WTC11 (cell line): Measurements from ENCODE around the gene MTX1. TPM values are rescaled to one million over a fixed set of nuclear protein-coding genes. Genes with fewer than 3 reads are reported as not detected.

Experiments used
- ATAC-seq: fragments of 200-7000 bp; cut with Tn5 transposase; 2 replicates; pipeline ENCODE4 v1.10.0; 2021; ENCODE audit warnings: mild to moderate bottlenecking, moderate library complexity
- CTCF ChIA-PET: fragments of 300-600 bp; sonication (Branson Sonifier 250); formaldehyde crosslinking; loops from one replicate; lab custom pipeline; 2021; ENCODE audit warnings: antibody characterized with exemption; lab: Charles Lee
- POLR2A ChIA-PET: fragments of 350-600 bp; sonication (Branson Sonifier 250); formaldehyde crosslinking; loops from one replicate; lab custom pipeline; 2021; ENCODE audit warnings: antibody characterized with exemption; lab: Charles Lee
- DNase-seq: peaks from one replicate; pipeline ENCODE4 v3.0.0; 2021; ENCODE audit warnings: low spot score
- H3K27ac Mint-ChIP-seq: 2 replicates; pipeline ENCODE4 v1.8.0; 2021; ENCODE audit warnings: mixed read lengths
- H3K27me3 Mint-ChIP-seq: 2 replicates; pipeline ENCODE4 v1.8.0; 2021; ENCODE audit warnings: low read depth, mild to moderate bottlenecking, moderate library complexity, mixed read lengths
- H3K36me3 Mint-ChIP-seq: 2 replicates; pipeline ENCODE4 v1.8.0; 2021; ENCODE audit warnings: mixed read lengths
- H3K4me1 Mint-ChIP-seq: 2 replicates; pipeline ENCODE4 v1.8.0; 2022; ENCODE audit warnings: mixed read lengths
- H3K4me3 Mint-ChIP-seq: 2 replicates; pipeline ENCODE4 v1.8.0; 2021; ENCODE audit warnings: mild to moderate bottlenecking, moderate library complexity, mixed read lengths
- H3K9me3 Mint-ChIP-seq: 2 replicates; pipeline ENCODE4 v1.8.0; 2021; ENCODE audit warnings: mixed read lengths
- ELF4 ChIP-seq: sonication (generic); formaldehyde crosslinking; IDR thresholded peaks from 2 replicates; pipeline ENCODE4 v1.8.1; 2022; ENCODE audit warnings: low read depth, mild to moderate bottlenecking, moderate library complexity, missing genetic modification reagents
- FOXK1 ChIP-seq: sonication (generic); formaldehyde crosslinking; IDR thresholded peaks from 2 replicates; pipeline ENCODE4 v1.8.0; 2022; ENCODE audit warnings: mild to moderate bottlenecking, moderate library complexity, missing genetic modification reagents
- FOXP1 ChIP-seq: sonication (generic); formaldehyde crosslinking; IDR thresholded peaks from 2 replicates; pipeline ENCODE4 v1.8.0; 2022; ENCODE audit warnings: missing genetic modification reagents, mild to moderate bottlenecking, moderate library complexity, borderline replicate concordance
- RELA ChIP-seq: sonication (generic); formaldehyde crosslinking; IDR thresholded peaks from 2 replicates; pipeline ENCODE4 v1.8.1; 2022; ENCODE audit warnings: missing genetic modification reagents, mild to moderate bottlenecking, borderline replicate concordance
- TEAD1 ChIP-seq: sonication (generic); formaldehyde crosslinking; IDR thresholded peaks from 2 replicates; pipeline ENCODE4 v1.8.0; 2022; ENCODE audit warnings: mild to moderate bottlenecking, missing genetic modification reagents
- ZBTB21 ChIP-seq: sonication (generic); formaldehyde crosslinking; IDR thresholded peaks from 2 replicates; pipeline ENCODE4 v1.8.1; 2023; ENCODE audit warnings: mild to moderate bottlenecking, missing genetic modification reagents, borderline replicate concordance
- ZNF138 ChIP-seq: sonication (generic); formaldehyde crosslinking; conservative IDR thresholded peaks from 2 replicates; pipeline ENCODE4 v1.8.1; 2022; ENCODE audit warnings: mild to moderate bottlenecking, moderate library complexity, missing genetic modification reagents
- ZNF232 ChIP-seq: sonication (generic); formaldehyde crosslinking; IDR thresholded peaks from 2 replicates; pipeline ENCODE4 v1.8.0; 2022; ENCODE audit warnings: mild to moderate bottlenecking, missing genetic modification reagents
- total RNA-seq: library from RNA; stranded (reverse); gene quantifications from 3 replicates; pipeline ENCODE4 v1.2.3, GENCODE V29; 2021
- TF ChIP-seq, protein P1 (sequence below): sonication (generic); formaldehyde crosslinking; IDR thresholded peaks from 2 replicates; pipeline ENCODE4 v1.8.1; 2023; ENCODE audit warnings: mild to moderate bottlenecking, missing genetic modification reagents
- TF ChIP-seq, protein P2 (sequence below): sonication (generic); formaldehyde crosslinking; IDR thresholded peaks from 2 replicates; pipeline ENCODE4 v1.8.1; 2023; ENCODE audit warnings: mild to moderate bottlenecking, missing genetic modification reagents, moderate library complexity
- TF ChIP-seq, protein P3 (sequence below): sonication (generic); formaldehyde crosslinking; IDR thresholded peaks from 2 replicates; pipeline ENCODE4 v1.8.0; 2022; ENCODE audit warnings: mild to moderate bottlenecking, missing genetic modification reagents
- TF ChIP-seq, protein P4 (sequence below): sonication (generic); formaldehyde crosslinking; IDR thresholded peaks from 2 replicates; pipeline ENCODE4 v1.8.1; 2022; ENCODE audit warnings: low read depth, missing genetic modification reagents, borderline replicate concordance
- TF ChIP-seq, protein P5 (sequence below): sonication (generic); formaldehyde crosslinking; conservative IDR thresholded peaks from 2 replicates; pipeline ENCODE4 v1.8.1; 2022; ENCODE audit warnings: mild to moderate bottlenecking, missing genetic modification reagents
- TF ChIP-seq, protein P6 (sequence below): sonication (generic); formaldehyde crosslinking; IDR thresholded peaks from 2 replicates; pipeline ENCODE4 v1.8.0; 2022; ENCODE audit warnings: mild to moderate bottlenecking, missing genetic modification reagents
- TF ChIP-seq, protein P7 (sequence below): sonication (generic); formaldehyde crosslinking; IDR thresholded peaks from 2 replicates; pipeline ENCODE4 v1.8.0; 2023; ENCODE audit warnings: mild to moderate bottlenecking, missing genetic modification reagents
- TF ChIP-seq, protein P8 (sequence below): sonication (generic); formaldehyde crosslinking; IDR thresholded peaks from 2 replicates; pipeline ENCODE4 v1.8.1; 2023; ENCODE audit warnings: mild to moderate bottlenecking, missing genetic modification reagents, moderate library complexity
- TF ChIP-seq, protein P9 (sequence below): sonication (generic); formaldehyde crosslinking; IDR thresholded peaks from 2 replicates; pipeline ENCODE4 v1.8.0; 2023; ENCODE audit warnings: missing genetic modification reagents, mild to moderate bottlenecking, borderline replicate concordance

Gene MTX1
- total RNA-seq, 1 experiment from 2014 or later: 62.8 TPM

DNA sequence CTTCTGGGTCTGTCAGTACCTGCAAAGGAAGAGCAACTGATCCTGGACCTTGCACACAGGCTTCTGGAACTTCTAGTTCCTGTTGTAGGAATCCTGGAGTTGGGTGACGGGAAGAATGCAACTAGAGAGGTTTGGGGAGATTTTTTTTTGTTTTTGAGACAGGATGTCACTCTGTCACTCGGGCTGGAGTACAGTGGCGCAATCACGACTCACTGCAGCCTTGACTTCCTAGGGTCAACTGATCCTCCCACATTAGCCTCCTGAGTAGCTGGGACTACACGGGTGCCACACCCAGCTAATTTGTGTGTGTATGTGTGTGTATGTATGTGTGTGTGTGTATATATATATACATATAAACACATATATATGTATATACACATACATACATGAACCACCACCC is 28.0 kb downstream of the MTX1 start:
- Mint-ChIP-seq H3K27me3 (peaks cover 4% of the 10 kb centered on the region; the same call in 1 of the 2 replicates), H3K4me1 (peaks cover 10% of the 10 kb centered on the region), H3K9me3 (no peaks in the 10 kb centered on the region), H3K36me3 (peaks cover 3% of the 10 kb centered on the region), H3K4me3 (no peak overlapping the region), H3K27ac (no peak overlapping the region)
- ChIA-PET CTCF (no interaction called here), POLR2A (no interaction called here)
- ATAC-seq (no peak), DNase-seq (no peak)
- no peak for TF ChIP-seq RELA (CRISPR knock-in tag)
- no peak for TF ChIP-seq ZBTB21 (CRISPR knock-in tag)
- TF ChIP-seq FOXP1 (CRISPR knock-in tag): no peak
- TF ChIP-seq, protein P1, sequence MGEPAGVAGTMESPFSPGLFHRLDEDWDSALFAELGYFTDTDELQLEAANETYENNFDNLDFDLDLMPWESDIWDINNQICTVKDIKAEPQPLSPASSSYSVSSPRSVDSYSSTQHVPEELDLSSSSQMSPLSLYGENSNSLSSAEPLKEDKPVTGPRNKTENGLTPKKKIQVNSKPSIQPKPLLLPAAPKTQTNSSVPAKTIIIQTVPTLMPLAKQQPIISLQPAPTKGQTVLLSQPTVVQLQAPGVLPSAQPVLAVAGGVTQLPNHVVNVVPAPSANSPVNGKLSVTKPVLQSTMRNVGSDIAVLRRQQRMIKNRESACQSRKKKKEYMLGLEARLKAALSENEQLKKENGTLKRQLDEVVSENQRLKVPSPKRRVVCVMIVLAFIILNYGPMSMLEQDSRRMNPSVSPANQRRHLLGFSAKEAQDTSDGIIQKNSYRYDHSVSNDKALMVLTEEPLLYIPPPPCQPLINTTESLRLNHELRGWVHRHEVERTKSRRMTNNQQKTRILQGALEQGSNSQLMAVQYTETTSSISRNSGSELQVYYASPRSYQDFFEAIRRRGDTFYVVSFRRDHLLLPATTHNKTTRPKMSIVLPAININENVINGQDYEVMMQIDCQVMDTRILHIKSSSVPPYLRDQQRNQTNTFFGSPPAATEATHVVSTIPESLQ (CRISPR knock-in tag): no peak
- TF ChIP-seq, protein P2, sequence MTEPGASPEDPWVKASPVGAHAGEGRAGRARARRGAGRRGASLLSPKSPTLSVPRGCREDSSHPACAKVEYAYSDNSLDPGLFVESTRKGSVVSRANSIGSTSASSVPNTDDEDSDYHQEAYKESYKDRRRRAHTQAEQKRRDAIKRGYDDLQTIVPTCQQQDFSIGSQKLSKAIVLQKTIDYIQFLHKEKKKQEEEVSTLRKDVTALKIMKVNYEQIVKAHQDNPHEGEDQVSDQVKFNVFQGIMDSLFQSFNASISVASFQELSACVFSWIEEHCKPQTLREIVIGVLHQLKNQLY (CRISPR knock-in tag): no peak
- TF ChIP-seq, protein P3, sequence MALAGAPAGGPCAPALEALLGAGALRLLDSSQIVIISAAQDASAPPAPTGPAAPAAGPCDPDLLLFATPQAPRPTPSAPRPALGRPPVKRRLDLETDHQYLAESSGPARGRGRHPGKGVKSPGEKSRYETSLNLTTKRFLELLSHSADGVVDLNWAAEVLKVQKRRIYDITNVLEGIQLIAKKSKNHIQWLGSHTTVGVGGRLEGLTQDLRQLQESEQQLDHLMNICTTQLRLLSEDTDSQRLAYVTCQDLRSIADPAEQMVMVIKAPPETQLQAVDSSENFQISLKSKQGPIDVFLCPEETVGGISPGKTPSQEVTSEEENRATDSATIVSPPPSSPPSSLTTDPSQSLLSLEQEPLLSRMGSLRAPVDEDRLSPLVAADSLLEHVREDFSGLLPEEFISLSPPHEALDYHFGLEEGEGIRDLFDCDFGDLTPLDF (CRISPR knock-in tag): no peak

DNA sequence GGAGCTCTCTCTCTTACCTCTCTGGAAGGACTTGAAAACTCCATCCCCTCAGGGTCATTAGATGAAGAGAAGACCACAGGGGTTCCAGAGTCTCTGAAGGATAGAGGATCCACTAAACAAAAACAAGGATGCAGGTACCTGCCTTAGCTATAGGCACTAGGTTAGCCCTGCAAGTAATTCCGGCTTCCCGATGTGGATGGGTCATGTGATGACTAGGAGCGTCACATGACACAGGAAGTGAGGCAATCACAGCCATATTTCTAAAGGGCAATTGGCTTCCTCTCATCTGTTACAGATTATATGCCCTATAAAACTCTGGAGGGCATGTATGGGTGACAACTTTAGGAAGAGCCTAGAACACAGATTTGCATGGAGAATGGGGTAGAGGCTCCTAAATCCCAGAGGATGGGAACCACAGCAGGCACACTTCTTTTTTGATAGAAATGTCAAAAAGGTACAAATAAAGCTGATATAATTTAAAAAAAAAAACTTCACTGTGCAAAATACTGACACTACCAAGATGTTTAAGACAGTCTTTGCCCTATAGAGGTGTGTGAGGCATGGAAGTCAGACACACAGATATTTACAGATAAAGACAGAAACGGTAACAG is 32.7 kb downstream of the MTX1 start:
- Mint-ChIP-seq H3K9me3 (no peaks in the 10 kb centered on the region), H3K4me3 (peak overlapping the region; percentile 78), H3K27me3 (peaks cover 28% of the 10 kb centered on the region), H3K4me1 (peaks cover 28% of the 10 kb centered on the region), H3K27ac (peak overlapping the region; percentile 71), H3K36me3 (peaks cover under 1% of the 10 kb centered on the region)
- POLR2A ChIA-PET: interaction anchor here (0.6 to 1.8 kb wide), 4 partner anchors 20 to 47 kb away, joined by 3 to 5 read pairs (median 4); partner anchors contain the start of genes SCAMP3 and THBS3
- DNase-seq: peak; percentile 56
- CTCF ChIA-PET: interaction anchor here (0.6 to 2.7 kb wide), 6 partner anchors 10 to 83 kb away, joined by 3 to 39 read pairs (median 4); partner anchors contain the start of gene KRTCAP2
- no peak for ATAC-seq
- TF ChIP-seq, protein P4, sequence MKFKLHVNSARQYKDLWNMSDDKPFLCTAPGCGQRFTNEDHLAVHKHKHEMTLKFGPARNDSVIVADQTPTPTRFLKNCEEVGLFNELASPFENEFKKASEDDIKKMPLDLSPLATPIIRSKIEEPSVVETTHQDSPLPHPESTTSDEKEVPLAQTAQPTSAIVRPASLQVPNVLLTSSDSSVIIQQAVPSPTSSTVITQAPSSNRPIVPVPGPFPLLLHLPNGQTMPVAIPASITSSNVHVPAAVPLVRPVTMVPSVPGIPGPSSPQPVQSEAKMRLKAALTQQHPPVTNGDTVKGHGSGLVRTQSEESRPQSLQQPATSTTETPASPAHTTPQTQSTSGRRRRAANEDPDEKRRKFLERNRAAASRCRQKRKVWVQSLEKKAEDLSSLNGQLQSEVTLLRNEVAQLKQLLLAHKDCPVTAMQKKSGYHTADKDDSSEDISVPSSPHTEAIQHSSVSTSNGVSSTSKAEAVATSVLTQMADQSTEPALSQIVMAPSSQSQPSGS (CRISPR knock-in tag): no peak
- TF ChIP-seq, protein P5, sequence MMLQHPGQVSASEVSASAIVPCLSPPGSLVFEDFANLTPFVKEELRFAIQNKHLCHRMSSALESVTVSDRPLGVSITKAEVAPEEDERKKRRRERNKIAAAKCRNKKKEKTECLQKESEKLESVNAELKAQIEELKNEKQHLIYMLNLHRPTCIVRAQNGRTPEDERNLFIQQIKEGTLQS (CRISPR knock-in tag): no peak
- TF ChIP-seq, protein P6, sequence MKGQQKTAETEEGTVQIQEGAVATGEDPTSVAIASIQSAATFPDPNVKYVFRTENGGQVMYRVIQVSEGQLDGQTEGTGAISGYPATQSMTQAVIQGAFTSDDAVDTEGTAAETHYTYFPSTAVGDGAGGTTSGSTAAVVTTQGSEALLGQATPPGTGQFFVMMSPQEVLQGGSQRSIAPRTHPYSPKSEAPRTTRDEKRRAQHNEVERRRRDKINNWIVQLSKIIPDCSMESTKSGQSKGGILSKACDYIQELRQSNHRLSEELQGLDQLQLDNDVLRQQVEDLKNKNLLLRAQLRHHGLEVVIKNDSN (CRISPR knock-in tag): peak; percentile 99
- TF ChIP-seq ZNF232 (CRISPR knock-in tag): no peak
- 0 out of 2 replicates have a peak, but pooled peaks have one; percentile 21 for TF ChIP-seq FOXK1 (CRISPR knock-in tag)
- TF ChIP-seq TEAD1: no peak
- TF ChIP-seq, protein P7, sequence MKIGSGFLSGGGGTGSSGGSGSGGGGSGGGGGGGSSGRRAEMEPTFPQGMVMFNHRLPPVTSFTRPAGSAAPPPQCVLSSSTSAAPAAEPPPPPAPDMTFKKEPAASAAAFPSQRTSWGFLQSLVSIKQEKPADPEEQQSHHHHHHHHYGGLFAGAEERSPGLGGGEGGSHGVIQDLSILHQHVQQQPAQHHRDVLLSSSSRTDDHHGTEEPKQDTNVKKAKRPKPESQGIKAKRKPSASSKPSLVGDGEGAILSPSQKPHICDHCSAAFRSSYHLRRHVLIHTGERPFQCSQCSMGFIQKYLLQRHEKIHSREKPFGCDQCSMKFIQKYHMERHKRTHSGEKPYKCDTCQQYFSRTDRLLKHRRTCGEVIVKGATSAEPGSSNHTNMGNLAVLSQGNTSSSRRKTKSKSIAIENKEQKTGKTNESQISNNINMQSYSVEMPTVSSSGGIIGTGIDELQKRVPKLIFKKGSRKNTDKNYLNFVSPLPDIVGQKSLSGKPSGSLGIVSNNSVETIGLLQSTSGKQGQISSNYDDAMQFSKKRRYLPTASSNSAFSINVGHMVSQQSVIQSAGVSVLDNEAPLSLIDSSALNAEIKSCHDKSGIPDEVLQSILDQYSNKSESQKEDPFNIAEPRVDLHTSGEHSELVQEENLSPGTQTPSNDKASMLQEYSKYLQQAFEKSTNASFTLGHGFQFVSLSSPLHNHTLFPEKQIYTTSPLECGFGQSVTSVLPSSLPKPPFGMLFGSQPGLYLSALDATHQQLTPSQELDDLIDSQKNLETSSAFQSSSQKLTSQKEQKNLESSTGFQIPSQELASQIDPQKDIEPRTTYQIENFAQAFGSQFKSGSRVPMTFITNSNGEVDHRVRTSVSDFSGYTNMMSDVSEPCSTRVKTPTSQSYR (CRISPR knock-in tag): no peak
- TF ChIP-seq, protein P8, sequence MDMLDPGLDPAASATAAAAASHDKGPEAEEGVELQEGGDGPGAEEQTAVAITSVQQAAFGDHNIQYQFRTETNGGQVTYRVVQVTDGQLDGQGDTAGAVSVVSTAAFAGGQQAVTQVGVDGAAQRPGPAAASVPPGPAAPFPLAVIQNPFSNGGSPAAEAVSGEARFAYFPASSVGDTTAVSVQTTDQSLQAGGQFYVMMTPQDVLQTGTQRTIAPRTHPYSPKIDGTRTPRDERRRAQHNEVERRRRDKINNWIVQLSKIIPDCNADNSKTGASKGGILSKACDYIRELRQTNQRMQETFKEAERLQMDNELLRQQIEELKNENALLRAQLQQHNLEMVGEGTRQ (CRISPR knock-in tag): peak; percentile 99
- TF ChIP-seq, protein P9, sequence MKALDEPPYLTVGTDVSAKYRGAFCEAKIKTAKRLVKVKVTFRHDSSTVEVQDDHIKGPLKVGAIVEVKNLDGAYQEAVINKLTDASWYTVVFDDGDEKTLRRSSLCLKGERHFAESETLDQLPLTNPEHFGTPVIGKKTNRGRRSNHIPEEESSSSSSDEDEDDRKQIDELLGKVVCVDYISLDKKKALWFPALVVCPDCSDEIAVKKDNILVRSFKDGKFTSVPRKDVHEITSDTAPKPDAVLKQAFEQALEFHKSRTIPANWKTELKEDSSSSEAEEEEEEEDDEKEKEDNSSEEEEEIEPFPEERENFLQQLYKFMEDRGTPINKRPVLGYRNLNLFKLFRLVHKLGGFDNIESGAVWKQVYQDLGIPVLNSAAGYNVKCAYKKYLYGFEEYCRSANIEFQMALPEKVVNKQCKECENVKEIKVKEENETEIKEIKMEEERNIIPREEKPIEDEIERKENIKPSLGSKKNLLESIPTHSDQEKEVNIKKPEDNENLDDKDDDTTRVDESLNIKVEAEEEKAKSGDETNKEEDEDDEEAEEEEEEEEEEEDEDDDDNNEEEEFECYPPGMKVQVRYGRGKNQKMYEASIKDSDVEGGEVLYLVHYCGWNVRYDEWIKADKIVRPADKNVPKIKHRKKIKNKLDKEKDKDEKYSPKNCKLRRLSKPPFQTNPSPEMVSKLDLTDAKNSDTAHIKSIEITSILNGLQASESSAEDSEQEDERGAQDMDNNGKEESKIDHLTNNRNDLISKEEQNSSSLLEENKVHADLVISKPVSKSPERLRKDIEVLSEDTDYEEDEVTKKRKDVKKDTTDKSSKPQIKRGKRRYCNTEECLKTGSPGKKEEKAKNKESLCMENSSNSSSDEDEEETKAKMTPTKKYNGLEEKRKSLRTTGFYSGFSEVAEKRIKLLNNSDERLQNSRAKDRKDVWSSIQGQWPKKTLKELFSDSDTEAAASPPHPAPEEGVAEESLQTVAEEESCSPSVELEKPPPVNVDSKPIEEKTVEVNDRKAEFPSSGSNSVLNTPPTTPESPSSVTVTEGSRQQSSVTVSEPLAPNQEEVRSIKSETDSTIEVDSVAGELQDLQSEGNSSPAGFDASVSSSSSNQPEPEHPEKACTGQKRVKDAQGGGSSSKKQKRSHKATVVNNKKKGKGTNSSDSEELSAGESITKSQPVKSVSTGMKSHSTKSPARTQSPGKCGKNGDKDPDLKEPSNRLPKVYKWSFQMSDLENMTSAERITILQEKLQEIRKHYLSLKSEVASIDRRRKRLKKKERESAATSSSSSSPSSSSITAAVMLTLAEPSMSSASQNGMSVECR: no peak; the same call in 1 of the 2 replicates
- TF ChIP-seq ELF4 (CRISPR knock-in tag): no peak
- TF ChIP-seq ZNF138: no peak
